Parathyroid adenoma (tissue), 2 donors: ENCODE measurements around the gene FANCC.
A peak's percentile ranks its signal among the peaks of the same experiment; 100 is the strongest.

ENCODE experiments used
- H2AFZ ChIP-seq: fragments of 300-600 bp; sonication (generic); one replicate; pipeline ENCODE4 v1.7.0; 2017; ENCODE audit warnings: antibody characterized with exemption, mild to moderate bottlenecking
- H3K27ac ChIP-seq: fragments of 300-600 bp; sonication (generic); one replicate; pipeline ENCODE4 v1.7.0; 2017
- H3K27me3 ChIP-seq: fragments of 300-600 bp; sonication (generic); one replicate; pipeline ENCODE4 v1.7.0; 2017; ENCODE audit warnings: low read length; ENCODE audit not compliant: control insufficient read depth, insufficient read depth
- H3K36me3 ChIP-seq: fragments of 300-600 bp; sonication (generic); one replicate; pipeline ENCODE4 v1.7.0; 2017; ENCODE audit warnings: low read length; ENCODE audit not compliant: control insufficient read depth, insufficient read depth
- H3K4me1 ChIP-seq: fragments of 300-600 bp; sonication (generic); one replicate; pipeline ENCODE4 v1.7.0; 2017; ENCODE audit warnings: control low read depth
- H3K4me2 ChIP-seq: fragments of 300-600 bp; sonication (generic); one replicate; pipeline ENCODE4 v1.7.0; 2017; ENCODE audit warnings: low read length
- H3K4me3 ChIP-seq: fragments of 300-600 bp; sonication (generic); one replicate; pipeline ENCODE4 v1.7.0; 2017; ENCODE audit warnings: low read depth, low read length
- H3K79me2 ChIP-seq: fragments of 300-600 bp; sonication (generic); one replicate; pipeline ENCODE4 v1.7.0; 2017; ENCODE audit warnings: control low read depth
- H3K9ac ChIP-seq: fragments of 300-600 bp; sonication (generic); one replicate; pipeline ENCODE4 v1.7.0; 2017; ENCODE audit warnings: mild to moderate bottlenecking
- H3K9me3 ChIP-seq: fragments of 300-600 bp; sonication (generic); one replicate; pipeline ENCODE4 v1.7.0; 2017; ENCODE audit warnings: low read length; ENCODE audit not compliant: control insufficient read depth
- CTCF ChIP-seq: fragments of 300-600 bp; sonication (generic); IDR thresholded peaks from one replicate; pipeline ENCODE4 v1.7.0; 2017; ENCODE audit warnings: antibody characterized with exemption, mild to moderate bottlenecking
- donor health status: primary hyperparathyroidism.

FANCC gene

GRCh38 chr9:95074632-95075031 is 242.9 kb downstream of the FANCC start:
- H3K36me3 ChIP-seq, result no peaks in the 10 kb centered on the region
- peaks cover 17% of the 10 kb centered on the region for H3K4me1 ChIP-seq
- H3K79me2 ChIP-seq, result peaks cover 65% of the 10 kb centered on the region
- peak overlapping the region; percentile 39 for H3K4me2 ChIP-seq
- no peak overlapping the region for H2AFZ ChIP-seq
- TF ChIP-seq CTCF, result no peak
- H3K9ac ChIP-seq, result no peak overlapping the region
- H3K4me3 ChIP-seq, result peak overlapping the region; percentile 38
- H3K9me3 ChIP-seq, result no peaks in the 10 kb centered on the region
- no peak overlapping the region for H3K27ac ChIP-seq
- H3K27me3 ChIP-seq, result no peaks in the 10 kb centered on the region

GRCh38 chr9:95073918-95074317 is 243.6 kb downstream of the FANCC start:
- peak overlapping the region; percentile 38 for H3K4me3 ChIP-seq
- no peaks in the 10 kb centered on the region for H3K27me3 ChIP-seq
- H3K9me3 ChIP-seq, result no peaks in the 10 kb centered on the region
- no peak overlapping the region for H3K27ac ChIP-seq
- H2AFZ ChIP-seq, result no peak overlapping the region
- H3K36me3 ChIP-seq, result no peaks in the 10 kb centered on the region
- peaks cover 68% of the 10 kb centered on the region for H3K79me2 ChIP-seq
- peak overlapping the region; percentile 39 for H3K4me2 ChIP-seq
- TF ChIP-seq CTCF, result no peak
- H3K4me1 ChIP-seq, result peaks cover 13% of the 10 kb centered on the region
- H3K9ac ChIP-seq, result no peak overlapping the region

- Histone ChIP-seq H3K4me1 (peaks cover 11% of the 10 kb centered on the region), H3K9ac (no peak overlapping the region), H3K27ac (no peak overlapping the region)
Observed at GRCh38 chr9:95073042-95073607, 244.4 kb downstream of the FANCC start.

GRCh38 chr9:95071925-95072324 is 245.6 kb downstream of the FANCC start:
- TF ChIP-seq CTCF, result no peak
- Histone ChIP-seq H3K79me2 (peaks cover 60% of the 10 kb centered on the region), H2AFZ (no peak overlapping the region), H3K9ac (no peak overlapping the region), H3K4me1 (peaks cover 12% of the 10 kb centered on the region), H3K4me2 (peak overlapping the region; percentile 56), H3K27ac (no peak overlapping the region), H3K27me3 (no peaks in the 10 kb centered on the region), H3K9me3 (no peaks in the 10 kb centered on the region), H3K36me3 (no peaks in the 10 kb centered on the region), H3K4me3 (no peak overlapping the region)

More at GRCh38 chr9:95073042-95073607, 244.4 kb downstream of the FANCC start:
- Histone ChIP-seq H2AFZ (no peak overlapping the region), H3K79me2 (peaks cover 66% of the 10 kb centered on the region), H3K4me3 (no peak overlapping the region), H3K27me3 (no peaks in the 10 kb centered on the region), H3K4me2 (peak overlapping the region; percentile 45), H3K36me3 (no peaks in the 10 kb centered on the region), H3K9me3 (no peaks in the 10 kb centered on the region)
- peak; percentile 9 for TF ChIP-seq CTCF

GRCh38 chr9:95071450-95071849 is 246.1 kb downstream of the FANCC start:
- H3K4me2 ChIP-seq, result peak overlapping the region; percentile 56
- H3K9ac ChIP-seq, result no peak overlapping the region
- no peak overlapping the region for H3K4me3 ChIP-seq
- H3K27me3 ChIP-seq, result no peaks in the 10 kb centered on the region
- TF ChIP-seq CTCF, result no peak
- no peaks in the 10 kb centered on the region for H3K36me3 ChIP-seq
- H3K27ac ChIP-seq, result no peak overlapping the region
- no peak overlapping the region for H2AFZ ChIP-seq
- H3K4me1 ChIP-seq, result peaks cover 12% of the 10 kb centered on the region
- H3K79me2 ChIP-seq, result peaks cover 62% of the 10 kb centered on the region
- H3K9me3 ChIP-seq, result no peaks in the 10 kb centered on the region
